GM12891 (cell line): ENCODE data around the gene TCTN2.

Experiments used
- POLR2A ChIP-seq: IDR thresholded peaks from 2 replicates; pipeline ENCODE4 v1.6.1; 2011; ENCODE audit warnings: low read depth, low read length, control low read depth
- POLR2AphosphoS5 ChIP-seq: IDR thresholded peaks from 2 replicates; pipeline ENCODE4 v1.6.1; 2011; ENCODE audit warnings: low read depth, low read length, control low read depth

- TF ChIP-seq POLR2A: no peak
- TF ChIP-seq POLR2AphosphoS5: no peak
These were observed 36.6 kb downstream of the TCTN2 start for GRCh38 chr12:123707466-123707865.
